ENCODE data around the gene SDC3.
A peak's percentile ranks its signal among the peaks of the same experiment; 100 is the strongest.

Gene SDC3

GRCh38 chr1:30877205-30877912 lies 31.2 kb downstream of the SDC3 start:
- Histone ChIP-seq H3K27ac (ENCODE audit: low read length) (no peak overlapping the region), H3K9ac (ENCODE audit: low read depth, low read length) (no peak overlapping the region), H3K27me3 (ENCODE audit: insufficient read depth, low read length, poor library complexity) (peaks cover 25% of the 10 kb centered on the region), H3K4me1 (ENCODE audit: insufficient read depth, low read length) (no peaks in the 10 kb centered on the region), H3K4me3 (ENCODE audit: low read depth in 1 of 2, low read length in 2 of 2) (no peak overlapping the region), H3K9me3 (ENCODE audit: insufficient read depth, low read length, severe bottlenecking) (peaks cover 10% of the 10 kb centered on the region), H3K4me2 (ENCODE audit: insufficient read depth, low read length) (no peak overlapping the region), H2AFZ (ENCODE audit: low read depth, low read length) (no peak overlapping the region), H4K20me1 (ENCODE audit: insufficient read depth, low read length) (peaks cover 12% of the 10 kb centered on the region; the same call in 1 of the 2 replicates), H3K79me2 (ENCODE audit: insufficient read depth, low read length) (no peaks in the 10 kb centered on the region), H3K36me3 (ENCODE audit: insufficient read depth, low read length) (no peaks in the 10 kb centered on the region)
- ATAC-seq (ENCODE audit: insufficient read depth, low read depth) (no peak), DNase-seq (no peak)
- TF ChIP-seq EZH2 (IDR thresholded peaks at IDR 0.05; ENCODE audit: borderline replicate concordance, low read depth, low read length, severe bottlenecking): no peak
- TF ChIP-seq, protein P1, sequence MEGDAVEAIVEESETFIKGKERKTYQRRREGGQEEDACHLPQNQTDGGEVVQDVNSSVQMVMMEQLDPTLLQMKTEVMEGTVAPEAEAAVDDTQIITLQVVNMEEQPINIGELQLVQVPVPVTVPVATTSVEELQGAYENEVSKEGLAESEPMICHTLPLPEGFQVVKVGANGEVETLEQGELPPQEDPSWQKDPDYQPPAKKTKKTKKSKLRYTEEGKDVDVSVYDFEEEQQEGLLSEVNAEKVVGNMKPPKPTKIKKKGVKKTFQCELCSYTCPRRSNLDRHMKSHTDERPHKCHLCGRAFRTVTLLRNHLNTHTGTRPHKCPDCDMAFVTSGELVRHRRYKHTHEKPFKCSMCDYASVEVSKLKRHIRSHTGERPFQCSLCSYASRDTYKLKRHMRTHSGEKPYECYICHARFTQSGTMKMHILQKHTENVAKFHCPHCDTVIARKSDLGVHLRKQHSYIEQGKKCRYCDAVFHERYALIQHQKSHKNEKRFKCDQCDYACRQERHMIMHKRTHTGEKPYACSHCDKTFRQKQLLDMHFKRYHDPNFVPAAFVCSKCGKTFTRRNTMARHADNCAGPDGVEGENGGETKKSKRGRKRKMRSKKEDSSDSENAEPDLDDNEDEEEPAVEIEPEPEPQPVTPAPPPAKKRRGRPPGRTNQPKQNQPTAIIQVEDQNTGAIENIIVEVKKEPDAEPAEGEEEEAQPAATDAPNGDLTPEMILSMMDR (IDR thresholded peaks at IDR 0.05; ENCODE audit: borderline replicate concordance, extremely low read depth, low read length, poor library complexity, severe bottlenecking): no peak

DNA sequence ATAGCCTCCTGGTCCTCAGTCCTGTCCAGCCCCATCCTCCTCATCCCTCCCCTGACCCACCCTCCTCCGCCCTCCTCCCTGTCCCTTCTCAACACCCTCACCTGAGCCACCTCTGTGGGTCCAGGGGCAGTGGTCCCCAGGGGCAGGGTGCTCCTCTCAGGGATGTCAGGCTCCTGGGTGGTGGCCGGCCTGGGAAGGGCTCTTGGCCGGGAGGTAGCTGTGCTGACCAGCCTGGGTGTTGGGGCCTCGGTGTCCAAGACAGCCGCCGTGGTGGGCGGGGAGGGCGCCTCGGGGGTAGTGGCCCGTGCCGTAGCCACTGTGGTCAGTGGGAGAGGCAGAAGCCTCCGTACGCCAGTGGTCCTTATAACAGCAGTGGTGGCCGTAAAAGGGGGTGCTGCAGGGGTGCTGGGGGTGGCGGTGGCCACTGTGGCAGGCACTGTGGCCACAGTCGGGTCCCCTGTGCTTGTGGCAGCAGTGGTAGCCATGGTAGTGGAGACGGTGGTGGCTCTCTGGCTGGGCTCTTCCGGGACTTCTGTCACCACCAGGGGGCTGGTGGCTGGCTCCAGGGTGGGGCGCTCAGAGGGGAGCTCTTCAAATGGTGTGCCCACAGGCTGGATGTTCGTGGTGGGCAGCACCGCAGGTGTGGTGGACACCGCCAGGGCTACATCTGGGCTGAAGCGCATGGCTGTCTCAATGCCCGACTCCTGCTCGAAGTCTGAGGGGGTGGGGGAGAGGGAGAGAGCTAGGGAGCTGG lies 31.9 kb downstream of the SDC3 start:
- ATAC-seq (ENCODE audit: insufficient read depth, low read depth) (no peak), DNase-seq (no peak)
- H3K4me1 ChIP-seq (ENCODE audit: insufficient read depth, low read length): no peaks in the 10 kb centered on the region
- peaks cover 25% of the 10 kb centered on the region for H3K27me3 ChIP-seq (ENCODE audit: insufficient read depth, low read length, poor library complexity)
- no peaks in the 10 kb centered on the region for H3K36me3 ChIP-seq (ENCODE audit: insufficient read depth, low read length)
- no peak overlapping the region for H3K4me2 ChIP-seq (ENCODE audit: insufficient read depth, low read length)
- H3K79me2 ChIP-seq (ENCODE audit: insufficient read depth, low read length): no peaks in the 10 kb centered on the region
- peaks cover 11% of the 10 kb centered on the region; the same call in 1 of the 2 replicates for H4K20me1 ChIP-seq (ENCODE audit: insufficient read depth, low read length)
- H3K4me3 ChIP-seq (ENCODE audit: low read depth in 1 of 2, low read length in 2 of 2): no peak overlapping the region
- H3K9ac ChIP-seq (ENCODE audit: low read depth, low read length): no peak overlapping the region
- no peak for TF ChIP-seq EZH2 (IDR thresholded peaks at IDR 0.05; ENCODE audit: borderline replicate concordance, low read depth, low read length, severe bottlenecking)
- TF ChIP-seq, protein P1 (IDR thresholded peaks at IDR 0.05; ENCODE audit: borderline replicate concordance, extremely low read depth, low read length, poor library complexity, severe bottlenecking): peak; percentile 4
- H3K9me3 ChIP-seq (ENCODE audit: insufficient read depth, low read length, severe bottlenecking): peaks cover 13% of the 10 kb centered on the region
- H2AFZ ChIP-seq (ENCODE audit: low read depth, low read length): no peak overlapping the region
- H3K27ac ChIP-seq (ENCODE audit: low read length): no peak overlapping the region

DNA sequence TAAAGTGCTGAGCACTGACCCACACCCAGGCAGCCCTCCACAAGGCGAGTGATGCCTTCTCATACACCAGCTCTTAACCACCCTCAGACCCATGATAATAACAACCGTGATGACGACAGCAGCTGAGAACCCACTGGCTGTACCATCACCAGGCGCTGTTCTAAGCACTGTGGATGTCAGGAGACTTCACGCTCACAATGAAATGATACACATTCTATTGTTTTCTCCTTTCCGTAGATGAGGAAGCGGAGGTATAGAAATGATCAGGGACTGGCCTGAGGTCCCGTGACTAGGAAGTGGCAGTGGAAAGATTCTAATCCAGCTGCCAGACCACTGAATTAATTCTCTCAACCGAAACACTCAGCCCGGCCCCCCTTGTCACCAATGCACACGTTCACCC lies 32.6 kb downstream of the SDC3 start:
- H3K4me1 ChIP-seq (ENCODE audit: insufficient read depth, low read length): no peaks in the 10 kb centered on the region
- H2AFZ ChIP-seq (ENCODE audit: low read depth, low read length): no peak overlapping the region
- H3K9ac ChIP-seq (ENCODE audit: low read depth, low read length): no peak overlapping the region
- H3K27me3 ChIP-seq (ENCODE audit: insufficient read depth, low read length, poor library complexity): peaks cover 22% of the 10 kb centered on the region
- no peaks in the 10 kb centered on the region for H3K36me3 ChIP-seq (ENCODE audit: insufficient read depth, low read length)
- no peak overlapping the region for H3K4me2 ChIP-seq (ENCODE audit: insufficient read depth, low read length)
- no peak for TF ChIP-seq EZH2 (IDR thresholded peaks at IDR 0.05; ENCODE audit: borderline replicate concordance, low read depth, low read length, severe bottlenecking)
- TF ChIP-seq, protein P1 (IDR thresholded peaks at IDR 0.05; ENCODE audit: borderline replicate concordance, extremely low read depth, low read length, poor library complexity, severe bottlenecking): no peak
- peaks cover 13% of the 10 kb centered on the region for H3K9me3 ChIP-seq (ENCODE audit: insufficient read depth, low read length, severe bottlenecking)
- ATAC-seq (ENCODE audit: insufficient read depth, low read depth): no peak
- H3K27ac ChIP-seq (ENCODE audit: low read length): no peak overlapping the region
- peaks cover 11% of the 10 kb centered on the region; the same call in 1 of the 2 replicates for H4K20me1 ChIP-seq (ENCODE audit: insufficient read depth, low read length)
- H3K79me2 ChIP-seq (ENCODE audit: insufficient read depth, low read length): no peaks in the 10 kb centered on the region
- no peak for DNase-seq
- H3K4me3 ChIP-seq (ENCODE audit: low read depth in 1 of 2, low read length in 2 of 2): no peak overlapping the region
